Stimulated activated CD8-positive, alpha-beta memory T cell treated with anti-CD3 and anti-CD28 coated beads, Interleukin-7, amount 100 ng/mL, for 4 hours (primary cell): ENCODE data around the gene ATOSB.

Experiments used
- DNase-seq, 2 donors: peaks; one replicate each; pipeline ENCODE4 v3.0.0-alpha.2; 2020; ENCODE audit warnings: low read depth in 2 of 2

Gene ATOSB

DNA sequence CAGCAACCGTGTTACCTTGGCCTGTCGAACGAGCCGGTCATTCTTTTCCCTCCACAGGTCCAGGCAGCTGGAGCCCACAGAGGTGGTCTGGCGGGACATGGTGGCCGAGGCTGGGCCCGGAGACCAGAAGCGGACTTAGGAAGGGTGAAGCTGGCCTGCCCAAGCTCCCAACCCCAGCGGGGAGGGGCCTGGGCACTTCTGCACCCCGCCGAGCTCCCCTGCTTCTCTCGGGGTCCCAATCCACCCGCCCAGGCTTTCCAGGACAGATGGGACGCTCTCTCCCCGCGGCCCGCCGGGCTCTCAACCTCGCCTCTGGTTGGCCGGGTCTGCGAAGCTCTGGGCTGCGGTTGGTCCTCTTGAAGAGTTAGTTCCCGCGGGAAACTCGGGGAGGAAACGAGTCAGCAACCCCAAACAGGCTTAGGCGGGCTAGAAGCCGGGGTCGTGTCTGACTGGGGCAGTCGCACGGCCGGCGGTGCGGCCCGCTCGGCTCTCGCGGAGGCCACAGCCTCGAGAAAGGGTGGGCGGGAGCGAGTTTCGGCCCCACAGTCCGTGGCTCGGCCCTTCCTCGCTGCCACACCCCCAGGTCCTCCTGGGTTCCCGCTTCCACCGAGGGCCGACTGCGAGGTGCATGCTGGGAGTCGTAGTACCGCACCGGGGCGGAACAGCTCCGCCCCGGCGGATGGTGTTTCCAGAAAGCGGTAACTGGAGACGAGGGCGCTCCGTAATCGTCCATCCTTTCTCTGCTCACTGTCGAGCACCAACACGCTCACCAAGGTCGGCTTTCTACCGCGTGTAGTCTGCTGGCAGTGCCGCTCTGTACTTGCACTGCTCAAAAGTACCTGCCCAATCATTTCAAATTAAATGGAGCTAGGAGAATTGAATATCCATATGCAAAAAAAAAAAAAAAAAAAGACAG, 36.0 kb downstream of the ATOSB start, which contains the start of gene FANCG:
TSS of gene FANCG (minus strand) at position 517 of the 916 bp plus-strand sequence. CDS start at position 99, 418 bp downstream.
- peak; percentile 45 to 76 for DNase-seq

DNA sequence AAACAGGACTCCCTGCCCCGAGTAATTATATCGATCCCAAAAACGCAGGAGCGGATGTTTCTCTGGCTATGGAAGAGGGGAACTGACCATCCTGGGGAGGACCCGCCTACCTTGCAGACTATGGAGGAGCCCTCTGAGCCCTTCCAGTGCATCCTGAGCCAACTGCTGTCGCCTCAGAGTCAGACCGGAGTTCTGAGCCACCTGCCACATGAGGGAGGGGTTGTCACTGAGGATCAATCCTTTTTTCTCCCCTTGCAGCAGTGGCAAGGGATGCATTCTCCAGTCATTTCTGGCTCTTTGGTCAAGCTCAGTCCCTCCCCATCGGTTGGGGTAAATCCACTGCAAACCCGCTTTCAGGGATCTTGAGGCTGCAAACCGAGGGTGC, 36.6 kb downstream of the ATOSB start:
- DNase-seq, result no peak

DNA sequence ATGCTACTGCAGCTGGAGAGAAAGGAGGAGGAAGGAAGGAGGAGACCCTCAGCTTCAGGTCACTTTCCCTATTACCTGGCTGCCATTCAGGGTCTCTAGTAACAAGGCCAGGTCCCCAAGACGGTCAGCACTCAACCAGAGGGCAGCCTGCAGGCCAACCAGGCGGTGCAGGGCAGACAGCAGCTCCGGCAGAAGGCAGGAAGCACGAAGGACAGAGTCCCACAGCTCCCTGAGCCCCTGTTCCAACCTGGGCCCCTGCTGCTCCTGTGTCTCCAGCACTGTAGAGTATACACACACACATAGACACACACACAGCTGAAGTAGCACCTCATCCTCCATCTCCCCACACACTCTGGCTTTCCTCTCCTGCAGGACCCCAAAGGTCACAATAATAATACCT, 37.6 kb downstream of the ATOSB start:
- DNase-seq, result no peak

DNA sequence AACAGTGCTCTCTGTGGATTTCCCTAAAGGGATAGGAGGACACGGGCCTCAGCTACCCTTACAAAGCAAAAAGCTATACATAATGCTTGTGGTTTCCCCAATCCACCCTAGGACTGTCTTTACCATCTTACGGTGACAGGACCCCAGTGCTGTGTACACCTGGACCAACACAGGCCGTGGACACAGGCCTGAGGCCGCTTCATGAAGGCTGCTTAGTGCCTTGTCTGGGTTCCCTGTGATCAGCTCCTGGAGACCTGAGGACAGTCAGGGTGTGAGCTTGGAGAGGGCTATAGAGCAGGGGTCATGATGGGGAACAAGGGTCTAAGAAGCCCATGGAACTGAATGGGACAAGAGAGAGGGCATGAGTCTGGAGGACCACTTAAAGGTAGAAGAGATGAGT, 38.8 kb downstream of the ATOSB start:
- DNase-seq, result no peak

DNA sequence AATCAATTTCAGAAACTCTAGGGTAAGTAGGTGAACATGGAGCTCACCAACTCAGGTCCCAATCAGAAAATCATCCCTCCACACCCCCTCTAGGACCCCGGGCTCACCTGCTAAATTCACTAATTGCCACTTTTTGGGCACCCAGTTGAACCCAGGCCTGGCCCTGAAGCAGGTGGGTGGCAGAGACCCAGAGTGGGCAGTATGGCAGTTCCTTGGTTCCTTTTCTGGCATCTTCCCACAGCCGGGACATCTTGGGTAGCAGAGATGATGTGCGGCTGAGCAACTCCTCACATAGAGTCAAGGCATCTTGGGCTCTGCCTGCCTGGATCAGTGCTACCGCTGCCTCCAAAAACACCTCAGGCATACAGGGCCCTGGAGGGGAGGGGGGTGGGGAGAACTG, 40.3 kb downstream of the ATOSB start:
- DNase-seq, result no peak

DNA sequence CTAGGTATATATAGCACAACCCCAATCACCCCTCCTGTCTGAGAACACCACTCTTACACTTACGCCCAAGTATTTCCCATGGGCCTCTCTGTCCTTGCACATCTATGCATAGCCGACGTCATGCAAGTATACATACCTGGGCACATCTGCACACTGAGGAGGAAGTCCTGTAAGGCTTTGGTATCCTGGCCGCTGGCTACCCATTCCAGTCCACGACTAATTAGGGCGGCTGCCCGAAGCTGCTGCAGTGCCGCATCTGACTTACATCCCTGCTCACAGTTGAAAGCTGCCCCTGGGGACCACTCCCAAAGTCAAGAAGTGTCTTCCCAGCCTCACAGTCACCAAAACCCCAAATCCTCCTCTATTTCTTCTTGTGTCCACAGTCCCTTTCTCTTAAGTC, 40.9 kb downstream of the ATOSB start:
- DNase-seq, result no peak

DNA sequence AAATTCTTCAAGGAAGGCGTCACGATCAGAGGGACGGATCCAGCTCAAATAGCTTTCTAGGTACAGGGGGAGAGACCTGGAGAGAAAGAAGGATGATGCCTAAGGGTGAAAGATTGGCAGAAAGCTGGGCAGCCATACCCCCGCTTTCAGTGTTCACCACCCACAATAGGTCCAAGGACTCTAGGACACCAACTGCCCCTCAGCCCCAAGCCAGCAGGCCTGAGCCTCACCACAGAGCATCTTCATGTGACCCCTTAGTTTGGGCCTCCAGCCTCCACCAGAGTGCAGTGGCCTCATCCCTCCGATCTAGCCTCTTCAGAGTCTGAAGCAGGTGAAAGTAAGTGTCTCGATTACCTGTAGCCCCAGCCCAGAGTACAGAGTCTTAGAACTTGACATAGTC, 41.5 kb downstream of the ATOSB start:
- DNase-seq, result no peak

DNA sequence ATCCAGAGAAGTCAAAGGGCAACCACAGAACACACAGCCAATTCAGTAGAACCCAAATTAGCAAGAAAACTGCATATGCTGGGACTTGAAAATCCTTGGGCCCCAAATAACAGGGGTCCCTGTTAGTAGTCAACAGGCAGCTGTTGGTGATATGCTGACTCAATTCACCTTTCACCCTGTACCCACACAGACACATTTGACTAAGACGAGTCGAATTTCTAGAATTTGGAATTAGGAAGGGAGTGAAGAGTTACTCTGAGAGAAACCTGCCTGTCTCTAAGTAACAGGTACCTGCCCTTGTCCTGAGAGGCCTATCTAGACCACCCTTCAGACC, 42.4 kb downstream of the ATOSB start:
- DNase-seq, result no peak

DNA sequence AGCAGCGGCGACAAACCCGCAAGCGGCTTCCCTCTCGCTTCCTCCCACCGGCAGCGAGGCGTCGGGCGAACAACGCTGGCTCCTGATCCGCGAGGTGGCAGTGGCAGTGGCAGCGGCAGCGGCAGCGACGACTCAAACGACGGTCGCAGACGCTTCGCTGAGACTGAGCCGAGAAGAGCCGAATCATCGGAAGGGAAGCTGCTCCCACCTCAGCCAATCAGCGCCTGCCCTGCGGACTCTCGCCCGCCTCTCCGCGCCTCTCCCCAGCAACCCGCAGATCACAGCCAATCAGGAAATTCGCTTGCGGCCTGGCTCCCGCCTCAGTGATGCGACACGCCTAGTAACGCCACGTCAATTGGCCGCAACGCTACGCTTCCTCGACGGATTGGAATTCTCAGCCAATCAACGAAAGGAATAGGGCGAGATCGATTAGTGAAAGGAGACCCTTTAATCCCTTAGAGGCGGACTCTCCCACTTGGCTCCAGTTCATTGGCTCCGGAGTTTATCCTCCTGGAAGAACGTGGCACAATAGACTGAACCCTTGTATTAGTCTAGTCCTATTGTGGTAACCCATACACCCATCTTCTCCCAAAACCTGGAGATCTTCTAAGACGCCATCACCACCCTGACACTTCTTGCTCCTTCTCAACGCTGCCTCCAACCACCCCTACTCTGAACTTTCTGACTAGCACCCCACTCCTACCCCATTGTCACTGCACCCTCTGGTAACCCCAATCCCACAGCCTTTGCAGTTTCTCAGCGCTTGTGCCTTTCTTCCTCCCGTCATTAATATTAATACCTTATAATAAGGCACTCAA, 43.0 kb downstream of the ATOSB start, which contains the start of gene VCP:
TSS of gene VCP (minus strand) at position 165 of the 818 bp plus-strand sequence. CDS start 272 bp downstream, outside the sequence.
- DNase-seq, result peak; percentile 95 to 97

DNA sequence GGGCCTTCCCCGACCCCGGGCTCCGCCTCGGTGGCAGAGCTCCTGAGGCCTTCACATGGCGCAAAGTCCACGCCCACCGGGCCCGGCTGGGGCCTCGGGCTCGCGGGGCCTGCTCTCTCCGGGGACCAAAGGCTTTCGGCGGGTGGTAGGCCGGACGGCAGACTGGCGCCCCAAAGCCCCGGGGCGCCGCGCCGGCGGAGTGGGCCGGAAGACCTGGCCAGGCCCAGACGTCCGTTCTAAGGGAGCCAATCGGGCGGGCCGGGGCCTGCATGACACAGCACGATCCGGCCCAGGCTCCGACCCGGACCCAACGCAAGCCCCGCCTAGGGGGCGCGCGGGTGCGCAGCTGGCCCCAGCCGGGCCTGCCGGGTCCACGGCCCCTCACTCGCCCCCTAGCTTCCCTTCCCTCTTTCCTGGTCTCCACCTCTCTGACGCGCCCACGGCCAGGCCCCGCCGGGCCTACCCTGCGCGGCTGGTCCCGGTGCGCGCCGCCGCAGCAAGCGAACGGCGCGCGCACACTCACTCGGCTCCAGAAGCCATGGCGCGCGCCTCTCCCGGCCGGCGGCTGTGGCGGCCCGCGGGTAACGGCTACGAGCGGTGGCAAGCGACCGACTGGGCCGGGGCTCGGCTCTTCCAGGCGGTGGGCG, 43.7 kb downstream of the ATOSB start:
- DNase-seq, result peak; percentile 27 to 69

DNA sequence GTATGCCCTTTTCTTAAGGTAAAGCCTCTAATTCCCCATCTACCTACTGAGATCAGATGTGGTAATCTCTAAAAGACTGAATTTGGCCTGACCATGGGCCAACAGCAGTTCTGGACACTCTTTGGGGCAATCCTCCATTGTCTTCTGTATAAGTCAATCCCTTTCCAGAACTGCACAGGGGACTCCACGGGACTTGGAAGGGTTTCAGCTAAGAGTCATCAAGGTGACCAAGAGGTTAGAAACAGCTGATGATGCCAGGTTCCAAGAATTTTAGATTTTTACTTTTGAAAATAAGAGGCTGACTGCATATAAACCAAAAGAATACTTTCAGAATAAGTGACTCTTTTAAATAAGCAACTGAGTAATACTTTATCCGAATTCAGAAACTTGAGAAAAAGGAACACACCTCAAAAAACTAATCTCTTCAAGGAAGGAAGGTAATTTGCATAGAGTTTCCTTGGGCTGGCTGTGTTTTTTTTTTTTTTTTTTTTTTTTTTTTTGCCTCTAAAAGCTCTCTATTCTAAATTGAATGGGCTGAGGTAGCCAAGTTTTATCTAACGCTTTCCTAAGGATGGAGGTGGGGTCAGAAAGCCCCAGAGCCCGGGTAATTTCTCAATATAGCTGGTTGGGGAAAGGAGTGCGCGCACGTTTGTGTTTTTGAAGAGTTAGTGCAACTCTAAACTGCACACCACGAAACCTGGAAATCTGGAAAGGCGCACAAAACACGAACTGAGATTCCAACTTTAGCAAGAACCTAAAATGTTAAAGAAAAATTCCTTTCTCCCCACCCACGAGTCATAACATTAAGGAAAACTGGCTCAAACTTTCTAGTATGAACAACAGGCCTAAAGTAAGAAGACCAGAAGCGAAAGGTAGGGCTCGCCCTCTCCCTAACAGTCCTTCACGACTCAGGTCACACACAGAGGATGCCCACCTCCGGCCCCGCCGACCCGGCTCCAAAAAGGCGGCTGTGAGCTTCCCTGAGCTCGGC, 44.5 kb downstream of the ATOSB start:
- DNase-seq, result no peak

DNA sequence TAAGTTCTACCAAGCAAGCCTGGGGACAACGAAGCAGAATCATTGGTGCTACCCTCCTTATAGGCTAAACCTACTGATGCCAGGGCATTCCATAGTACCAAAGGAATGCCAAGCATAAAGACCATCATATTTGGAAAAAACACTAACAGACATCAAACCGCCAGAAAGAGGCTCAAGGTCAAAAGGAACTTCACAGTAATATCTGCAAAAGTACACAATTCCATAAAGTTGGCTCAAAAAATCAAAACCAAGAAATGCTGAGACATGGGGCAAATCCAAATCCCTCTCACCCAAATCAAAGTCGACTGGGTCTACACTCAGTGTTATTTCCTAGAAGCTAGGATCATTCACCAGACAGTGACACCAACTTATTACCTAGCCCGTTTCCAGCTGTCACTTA, 46.6 kb downstream of the ATOSB start:
- no peak for DNase-seq

DNA sequence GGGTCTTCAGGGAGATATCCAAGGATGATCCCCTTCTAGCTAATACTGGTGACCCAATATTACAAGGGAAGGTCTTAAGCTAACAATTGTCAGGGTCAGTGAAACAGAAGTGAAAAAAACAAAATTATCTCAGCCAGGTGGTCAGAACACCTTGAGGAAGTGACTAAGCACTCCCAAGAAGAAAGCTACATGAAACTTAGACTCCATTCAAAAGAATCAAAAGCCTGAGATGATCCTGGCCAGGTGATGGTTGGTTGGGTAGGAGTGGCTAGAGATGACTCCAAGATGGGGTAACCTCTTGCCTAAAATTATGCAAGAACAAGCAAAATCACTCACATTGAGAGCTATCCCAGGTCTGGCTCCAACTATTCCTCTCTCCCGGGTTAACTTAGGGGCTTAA, 48.6 kb downstream of the ATOSB start:
- DNase-seq, result no peak

DNA sequence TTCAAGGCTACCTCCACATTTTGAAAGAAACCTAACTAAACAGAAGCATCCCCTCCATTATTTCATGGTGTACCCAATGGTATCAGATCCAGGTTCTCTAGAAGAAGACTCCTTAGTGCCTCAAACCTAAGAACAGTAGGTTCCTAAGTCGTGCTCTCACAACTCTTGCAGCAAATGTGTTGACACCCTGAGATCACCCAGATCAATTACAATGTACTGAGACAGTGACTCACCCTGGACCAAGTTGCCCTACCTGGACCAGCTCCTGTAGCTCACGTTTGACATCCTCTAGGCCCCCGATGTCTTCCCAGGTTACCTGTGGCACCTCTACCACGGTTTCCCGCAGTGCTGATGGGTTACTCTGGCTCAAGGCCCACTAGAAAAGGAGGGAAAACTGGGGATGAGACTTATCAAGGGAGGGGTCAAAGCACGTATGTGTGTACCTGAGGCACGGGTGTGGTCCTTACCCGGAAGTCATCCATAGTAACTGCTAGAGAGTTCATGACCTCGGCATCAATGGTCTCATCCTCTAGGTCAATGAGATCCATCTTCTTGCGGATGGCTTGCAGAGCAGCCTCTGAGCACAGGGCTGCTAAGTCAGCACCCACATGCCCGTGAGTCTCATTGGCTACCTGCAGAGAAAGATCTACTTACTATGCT, 55.0 kb downstream of the ATOSB start:
- DNase-seq, result no peak

DNA sequence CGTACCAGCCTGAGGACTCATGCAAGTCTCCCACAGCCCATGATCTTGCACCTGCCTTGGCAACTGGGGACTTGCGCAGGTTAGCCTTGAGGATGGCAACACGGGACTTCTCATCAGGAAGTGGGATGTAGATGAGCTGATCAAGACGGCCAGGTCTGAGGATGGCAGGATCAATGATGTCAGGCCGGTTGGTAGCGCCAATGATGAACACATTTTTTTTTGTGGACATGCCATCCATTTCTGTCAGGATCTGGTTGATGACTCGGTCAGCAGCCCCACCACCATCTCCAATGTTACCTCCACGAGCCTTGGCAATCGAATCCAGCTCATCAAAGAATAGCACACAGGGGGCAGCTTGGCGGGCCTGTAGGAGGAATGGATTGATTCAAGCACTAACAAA, 56.2 kb downstream of the ATOSB start:
- no peak for DNase-seq

DNA sequence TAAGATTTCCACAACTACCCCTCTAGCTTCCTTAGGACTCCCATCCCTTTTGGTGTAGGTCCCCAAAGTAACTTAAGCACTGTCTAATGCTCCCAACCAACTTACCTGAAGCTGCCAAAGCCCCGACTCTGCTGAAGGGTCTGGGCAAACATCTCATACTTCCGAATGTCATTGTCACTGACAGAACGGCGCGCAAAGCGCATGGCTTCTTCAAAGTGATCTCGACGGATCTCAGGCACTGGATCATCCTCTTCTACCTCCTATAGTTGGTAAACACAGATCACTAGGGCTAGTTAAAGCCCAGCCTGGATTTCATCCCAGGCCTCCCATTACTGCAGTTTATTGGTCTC, 58.4 kb downstream of the ATOSB start:
- no peak for DNase-seq

DNA sequence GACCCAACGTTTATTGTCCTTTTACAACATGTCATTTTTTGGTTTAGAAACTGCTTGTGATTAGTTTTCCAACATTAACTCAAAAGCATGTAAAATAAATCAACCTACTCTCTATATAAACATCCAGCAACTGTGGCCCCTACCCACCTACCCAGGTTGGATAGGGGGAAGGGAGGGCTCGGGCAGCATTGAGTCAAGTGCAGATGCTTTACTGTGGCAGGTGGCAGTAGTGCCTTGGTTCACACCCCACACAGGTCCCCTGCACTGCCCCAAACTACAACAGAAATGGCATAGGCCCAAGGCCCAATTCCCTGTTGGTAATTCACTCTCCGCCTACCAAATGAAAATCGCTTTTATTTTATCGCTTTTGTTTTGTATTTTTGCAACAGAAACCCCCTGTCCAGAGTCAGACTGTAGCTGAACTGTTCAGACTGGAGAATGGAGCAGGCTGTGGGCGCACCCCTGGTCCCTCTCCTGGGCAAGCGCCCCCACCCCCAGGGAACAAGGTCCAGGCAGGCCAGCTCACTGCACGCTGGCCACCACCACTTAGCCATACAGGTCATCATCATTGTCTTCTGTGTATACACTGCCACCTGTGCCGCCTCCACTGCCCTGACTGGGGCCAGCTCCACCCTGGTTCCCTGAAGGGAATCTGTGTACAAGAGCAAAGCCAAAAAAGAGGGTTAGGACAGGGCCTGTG, 58.9 kb downstream of the ATOSB start:
- DNase-seq, result no peak

DNA sequence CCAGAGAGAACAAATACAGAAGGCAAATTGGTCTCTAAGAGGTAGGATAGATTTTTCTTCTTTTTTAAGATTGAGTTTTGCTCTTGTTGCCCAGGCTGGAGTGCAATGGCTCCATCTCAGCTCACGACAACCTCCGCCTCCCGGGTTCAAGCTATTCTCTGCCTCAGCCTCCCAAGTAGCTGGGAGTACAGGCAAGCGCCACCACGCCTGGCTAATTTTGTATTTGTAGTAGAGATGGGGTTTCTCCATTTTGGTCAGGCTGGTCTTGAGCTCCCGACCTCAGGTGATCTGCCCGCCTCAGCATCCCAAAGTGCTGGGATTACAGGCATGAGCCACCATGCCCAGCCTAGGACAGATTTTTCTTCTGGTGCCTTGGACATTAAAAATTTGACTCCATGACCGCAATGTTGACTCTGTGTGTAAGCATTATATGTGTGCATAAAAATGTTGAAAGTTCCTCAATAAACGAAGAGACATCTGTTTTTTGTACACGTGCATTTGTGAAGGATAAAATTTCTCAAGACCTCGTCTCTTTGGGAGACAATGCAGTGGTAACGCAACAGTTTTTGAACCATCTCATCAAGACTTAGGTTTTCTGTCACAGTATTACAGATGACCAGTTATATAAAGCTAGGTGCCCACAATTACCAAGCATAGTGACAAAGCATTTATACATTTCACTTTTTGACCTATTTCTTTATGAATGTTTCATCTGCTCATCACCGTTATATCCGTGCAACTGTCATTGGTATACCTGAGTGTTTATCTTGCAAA, 60.6 kb downstream of the ATOSB start:
- DNase-seq, result no peak

DNA sequence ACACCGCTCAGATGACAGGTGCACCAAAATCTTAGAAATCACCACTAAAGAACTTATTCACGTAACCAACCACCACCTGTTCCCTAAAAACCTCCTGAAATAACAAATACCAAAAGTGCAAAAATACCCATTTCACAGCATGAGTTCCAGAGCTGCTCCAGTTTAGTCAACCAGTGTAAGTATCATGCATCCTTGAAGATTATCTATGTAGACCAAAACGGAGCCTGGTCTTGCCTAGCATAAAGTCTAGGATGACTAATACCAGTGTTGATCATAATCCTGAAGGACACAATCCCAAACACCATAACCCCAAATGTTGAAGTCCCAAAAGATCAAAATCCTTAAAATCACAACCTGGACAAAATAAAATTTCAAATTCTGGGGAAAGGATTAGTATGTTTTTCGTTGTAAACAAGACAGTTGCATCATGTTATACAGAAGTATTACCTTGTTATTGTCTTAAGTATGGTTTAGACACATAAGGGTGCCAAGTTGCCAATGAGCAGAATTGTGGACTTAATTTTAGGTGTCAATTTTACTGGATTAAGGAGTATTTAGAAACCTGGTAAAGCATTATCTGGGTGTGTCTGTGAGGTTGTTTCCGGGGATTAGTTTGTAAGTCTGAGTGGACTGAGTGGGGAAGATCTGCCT, 61.4 kb downstream of the ATOSB start:
- no peak for DNase-seq
